HEK293 (cell line): Measurements from ENCODE around the gene TMEM151A.

Experiments used
- CTCF ChIA-PET: fragments of 350-600 bp; formaldehyde crosslinking; extraction: SDS; loops from one replicate; lab custom pipeline; 2021; ENCODE audit warnings: antibody characterized with exemption; lab: Yijun Ruan, JAX
- POLR2A ChIA-PET: fragments of 300-600 bp; formaldehyde crosslinking; extraction: SDS; loops from one replicate; lab custom pipeline; 2020; ENCODE audit warnings: antibody characterized with exemption, inconsistent platforms; lab: Yijun Ruan, JAX
- H3K27ac ChIP-seq: fragments of 200-500 bp; sonication (Bioruptor generic); 2 replicates; pipeline ENCODE4 v1.5.1; 2014; ENCODE audit warnings: low read depth, low read length, control low read depth, inconsistent platforms; ENCODE audit errors: extremely low read depth
- H3K36me3 ChIP-seq, 2 experiments: fragments of 200-500 bp in 1 of 2; sonication (Bioruptor generic) in 1 of 2; 1 replicate in 1 of 2; 2 replicates in 1 of 2; pipeline ENCODE4 v1.5.1; 2014 to 2017; ENCODE audit warnings: inconsistent platforms in 2 of 2, low read length in 2 of 2; ENCODE audit not compliant: control insufficient read depth in 2 of 2, insufficient read depth in 1 of 2
- H3K4me1 ChIP-seq: fragments of 200-500 bp; sonication (Bioruptor generic); 2 replicates; pipeline ENCODE4 v1.5.1; 2014; ENCODE audit warnings: mild to moderate bottlenecking, low read length, inconsistent platforms; ENCODE audit not compliant: control insufficient read depth, insufficient read depth
- H3K4me3 ChIP-seq: 2 replicates; pipeline ENCODE4 v1.5.1; 2011; ENCODE audit warnings: low read depth, mild to moderate bottlenecking, control low read depth, low read length, moderate library complexity
- H3K9me3 ChIP-seq: fragments of 200-500 bp; sonication (Bioruptor generic); 2 replicates; pipeline ENCODE4 v1.5.1; 2014; ENCODE audit warnings: low read depth, low read length, inconsistent platforms; ENCODE audit not compliant: control insufficient read depth, insufficient read depth
- TCF7L2 ChIP-seq: IDR thresholded peaks from 2 replicates; pipeline ENCODE4 v1.6.1; 2011; ENCODE audit warnings: low read depth, mild to moderate bottlenecking, inconsistent platforms, low read length, moderate library complexity, borderline replicate concordance
- TRIM28 ChIP-seq: IDR thresholded peaks from 2 replicates; pipeline ENCODE4 v1.6.1; 2011; ENCODE audit warnings: low read length, control low read depth, borderline replicate concordance
- ZFP37 ChIP-seq: fragments of 450-650 bp; formaldehyde crosslinking; IDR thresholded peaks from 2 replicates; pipeline ENCODE4 v1.5.1; 2016; ENCODE audit warnings: missing biosample characterization, missing genetic modification characterization
- ZNF214 ChIP-seq: fragments of 450-650 bp; formaldehyde crosslinking; IDR thresholded peaks from 2 replicates; pipeline ENCODE4 v1.5.1; 2017; ENCODE audit warnings: missing biosample characterization, mild to moderate bottlenecking, missing genetic modification characterization, borderline replicate concordance
- ZNF354C ChIP-seq: fragments of 450-650 bp; formaldehyde crosslinking; IDR thresholded peaks from 2 replicates; pipeline ENCODE4 v1.5.1; 2016; ENCODE audit warnings: missing biosample characterization, missing genetic modification characterization, low read depth, borderline replicate concordance
- ZNF623 ChIP-seq: fragments of 450-650 bp; formaldehyde crosslinking; IDR thresholded peaks from 2 replicates; pipeline ENCODE4 v1.5.1; 2016; ENCODE audit warnings: missing biosample characterization, missing genetic modification characterization
- ZNF624 ChIP-seq: fragments of 450-650 bp; formaldehyde crosslinking; IDR thresholded peaks from 2 replicates; pipeline ENCODE4 v1.5.1; 2017; ENCODE audit warnings: missing biosample characterization, missing genetic modification characterization
- ZSCAN16 ChIP-seq: fragments of 450-650 bp; formaldehyde crosslinking; IDR thresholded peaks from 2 replicates; pipeline ENCODE4 v1.5.1; 2016; ENCODE audit warnings: missing biosample characterization, missing genetic modification characterization
- TF ChIP-seq, protein P1 (sequence below): fragments of 450-650 bp; formaldehyde crosslinking; IDR thresholded peaks from 2 replicates; pipeline ENCODE4 v1.5.1; 2016; ENCODE audit warnings: missing biosample characterization, missing genetic modification characterization, borderline replicate concordance
- TF ChIP-seq, protein P2 (sequence below): fragments of 450-650 bp; formaldehyde crosslinking; IDR thresholded peaks from 2 replicates; pipeline ENCODE4 v1.5.1; 2017; ENCODE audit warnings: missing biosample characterization, missing genetic modification characterization
- TF ChIP-seq, protein P3 (sequence below): fragments of 450-650 bp; formaldehyde crosslinking; IDR thresholded peaks from 2 replicates; pipeline ENCODE4 v1.5.1; 2017; ENCODE audit warnings: missing biosample characterization, missing genetic modification characterization
- TF ChIP-seq, protein P4 (sequence below): fragments of 450-650 bp; formaldehyde crosslinking; IDR thresholded peaks from 2 replicates; pipeline ENCODE4 v1.5.0; 2017; ENCODE audit warnings: missing biosample characterization, missing genetic modification characterization, borderline replicate concordance

The TMEM151A gene

DNA sequence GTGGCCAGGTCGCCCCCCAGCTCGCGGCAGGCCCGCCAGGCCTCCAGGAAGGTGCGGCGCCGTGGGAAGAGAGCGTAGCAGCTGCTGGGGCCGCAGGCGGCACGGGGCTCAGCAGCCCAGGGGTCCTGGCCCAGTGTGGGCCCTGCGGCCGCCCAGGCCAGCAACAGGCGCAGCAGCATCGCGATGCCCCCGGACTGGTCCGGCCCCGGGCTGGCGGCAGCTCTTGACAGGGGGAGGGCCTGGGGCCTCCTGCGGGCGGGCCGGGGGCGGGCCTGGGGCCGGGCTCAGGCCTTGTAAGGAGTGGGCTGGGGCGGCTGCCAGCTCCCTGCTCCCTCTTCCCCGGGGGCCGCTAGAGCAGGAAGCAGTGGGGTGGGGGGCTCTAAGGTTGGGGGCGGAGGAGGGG is 25.2 kb downstream of the TMEM151A start, which contains the start of gene CD248 (continued):
- TF ChIP-seq, protein P1, sequence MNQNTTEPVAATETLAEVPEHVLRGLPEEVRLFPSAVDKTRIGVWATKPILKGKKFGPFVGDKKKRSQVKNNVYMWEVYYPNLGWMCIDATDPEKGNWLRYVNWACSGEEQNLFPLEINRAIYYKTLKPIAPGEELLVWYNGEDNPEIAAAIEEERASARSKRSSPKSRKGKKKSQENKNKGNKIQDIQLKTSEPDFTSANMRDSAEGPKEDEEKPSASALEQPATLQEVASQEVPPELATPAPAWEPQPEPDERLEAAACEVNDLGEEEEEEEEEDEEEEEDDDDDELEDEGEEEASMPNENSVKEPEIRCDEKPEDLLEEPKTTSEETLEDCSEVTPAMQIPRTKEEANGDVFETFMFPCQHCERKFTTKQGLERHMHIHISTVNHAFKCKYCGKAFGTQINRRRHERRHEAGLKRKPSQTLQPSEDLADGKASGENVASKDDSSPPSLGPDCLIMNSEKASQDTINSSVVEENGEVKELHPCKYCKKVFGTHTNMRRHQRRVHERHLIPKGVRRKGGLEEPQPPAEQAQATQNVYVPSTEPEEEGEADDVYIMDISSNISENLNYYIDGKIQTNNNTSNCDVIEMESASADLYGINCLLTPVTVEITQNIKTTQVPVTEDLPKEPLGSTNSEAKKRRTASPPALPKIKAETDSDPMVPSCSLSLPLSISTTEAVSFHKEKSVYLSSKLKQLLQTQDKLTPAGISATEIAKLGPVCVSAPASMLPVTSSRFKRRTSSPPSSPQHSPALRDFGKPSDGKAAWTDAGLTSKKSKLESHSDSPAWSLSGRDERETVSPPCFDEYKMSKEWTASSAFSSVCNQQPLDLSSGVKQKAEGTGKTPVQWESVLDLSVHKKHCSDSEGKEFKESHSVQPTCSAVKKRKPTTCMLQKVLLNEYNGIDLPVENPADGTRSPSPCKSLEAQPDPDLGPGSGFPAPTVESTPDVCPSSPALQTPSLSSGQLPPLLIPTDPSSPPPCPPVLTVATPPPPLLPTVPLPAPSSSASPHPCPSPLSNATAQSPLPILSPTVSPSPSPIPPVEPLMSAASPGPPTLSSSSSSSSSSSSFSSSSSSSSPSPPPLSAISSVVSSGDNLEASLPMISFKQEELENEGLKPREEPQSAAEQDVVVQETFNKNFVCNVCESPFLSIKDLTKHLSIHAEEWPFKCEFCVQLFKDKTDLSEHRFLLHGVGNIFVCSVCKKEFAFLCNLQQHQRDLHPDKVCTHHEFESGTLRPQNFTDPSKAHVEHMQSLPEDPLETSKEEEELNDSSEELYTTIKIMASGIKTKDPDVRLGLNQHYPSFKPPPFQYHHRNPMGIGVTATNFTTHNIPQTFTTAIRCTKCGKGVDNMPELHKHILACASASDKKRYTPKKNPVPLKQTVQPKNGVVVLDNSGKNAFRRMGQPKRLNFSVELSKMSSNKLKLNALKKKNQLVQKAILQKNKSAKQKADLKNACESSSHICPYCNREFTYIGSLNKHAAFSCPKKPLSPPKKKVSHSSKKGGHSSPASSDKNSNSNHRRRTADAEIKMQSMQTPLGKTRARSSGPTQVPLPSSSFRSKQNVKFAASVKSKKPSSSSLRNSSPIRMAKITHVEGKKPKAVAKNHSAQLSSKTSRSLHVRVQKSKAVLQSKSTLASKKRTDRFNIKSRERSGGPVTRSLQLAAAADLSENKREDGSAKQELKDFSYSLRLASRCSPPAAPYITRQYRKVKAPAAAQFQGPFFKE: no peak
- TF ChIP-seq ZNF624 (tag by site-specific recombination) (no peak), TRIM28 (no peak), ZNF354C (tag by site-specific recombination) (no peak), ZNF214 (tag by site-specific recombination) (no peak), TCF7L2 (no peak), ZFP37 (tag by site-specific recombination) (no peak)
- TF ChIP-seq, protein P2, sequence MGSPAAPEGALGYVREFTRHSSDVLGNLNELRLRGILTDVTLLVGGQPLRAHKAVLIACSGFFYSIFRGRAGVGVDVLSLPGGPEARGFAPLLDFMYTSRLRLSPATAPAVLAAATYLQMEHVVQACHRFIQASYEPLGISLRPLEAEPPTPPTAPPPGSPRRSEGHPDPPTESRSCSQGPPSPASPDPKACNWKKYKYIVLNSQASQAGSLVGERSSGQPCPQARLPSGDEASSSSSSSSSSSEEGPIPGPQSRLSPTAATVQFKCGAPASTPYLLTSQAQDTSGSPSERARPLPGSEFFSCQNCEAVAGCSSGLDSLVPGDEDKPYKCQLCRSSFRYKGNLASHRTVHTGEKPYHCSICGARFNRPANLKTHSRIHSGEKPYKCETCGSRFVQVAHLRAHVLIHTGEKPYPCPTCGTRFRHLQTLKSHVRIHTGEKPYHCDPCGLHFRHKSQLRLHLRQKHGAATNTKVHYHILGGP (tag by site-specific recombination): no peak

DNA sequence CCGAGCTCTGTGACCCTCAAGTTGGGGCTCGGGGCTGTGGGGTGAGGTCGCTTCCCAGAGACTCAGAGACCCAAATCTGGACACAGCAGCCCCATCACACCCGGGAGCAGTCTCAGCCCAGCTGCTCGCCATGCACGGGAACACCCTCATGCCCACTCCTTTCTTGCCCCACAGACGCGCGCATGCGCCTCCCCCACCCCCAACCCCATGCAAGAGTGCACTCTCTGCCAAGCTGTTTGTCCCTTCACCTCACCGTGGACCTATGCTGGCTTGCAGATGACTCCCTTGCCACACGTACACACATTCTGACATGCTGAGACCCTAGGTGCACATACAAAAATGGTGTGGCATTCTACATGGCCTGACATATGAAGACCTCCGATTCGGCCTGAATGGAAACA is 25.6 kb downstream of the TMEM151A start:
- Histone ChIP-seq H3K36me3 (no peaks in the 10 kb centered on the region), H3K4me3 (no peak overlapping the region), H3K27ac (no peak overlapping the region), H3K4me1 (no peaks in the 10 kb centered on the region), H3K9me3 (no peaks in the 10 kb centered on the region)
- TF ChIP-seq, protein P3, sequence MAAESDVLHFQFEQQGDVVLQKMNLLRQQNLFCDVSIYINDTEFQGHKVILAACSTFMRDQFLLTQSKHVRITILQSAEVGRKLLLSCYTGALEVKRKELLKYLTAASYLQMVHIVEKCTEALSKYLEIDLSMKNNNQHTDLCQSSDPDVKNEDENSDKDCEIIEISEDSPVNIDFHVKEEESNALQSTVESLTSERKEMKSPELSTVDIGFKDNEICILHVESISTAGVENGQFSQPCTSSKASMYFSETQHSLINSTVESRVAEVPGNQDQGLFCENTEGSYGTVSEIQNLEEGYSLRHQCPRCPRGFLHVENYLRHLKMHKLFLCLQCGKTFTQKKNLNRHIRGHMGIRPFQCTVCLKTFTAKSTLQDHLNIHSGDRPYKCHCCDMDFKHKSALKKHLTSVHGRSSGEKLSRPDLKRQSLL (tag by site-specific recombination): no peak
- TF ChIP-seq ZSCAN16 (tag by site-specific recombination) (no peak), ZNF623 (tag by site-specific recombination) (no peak)
- TF ChIP-seq, protein P4, sequence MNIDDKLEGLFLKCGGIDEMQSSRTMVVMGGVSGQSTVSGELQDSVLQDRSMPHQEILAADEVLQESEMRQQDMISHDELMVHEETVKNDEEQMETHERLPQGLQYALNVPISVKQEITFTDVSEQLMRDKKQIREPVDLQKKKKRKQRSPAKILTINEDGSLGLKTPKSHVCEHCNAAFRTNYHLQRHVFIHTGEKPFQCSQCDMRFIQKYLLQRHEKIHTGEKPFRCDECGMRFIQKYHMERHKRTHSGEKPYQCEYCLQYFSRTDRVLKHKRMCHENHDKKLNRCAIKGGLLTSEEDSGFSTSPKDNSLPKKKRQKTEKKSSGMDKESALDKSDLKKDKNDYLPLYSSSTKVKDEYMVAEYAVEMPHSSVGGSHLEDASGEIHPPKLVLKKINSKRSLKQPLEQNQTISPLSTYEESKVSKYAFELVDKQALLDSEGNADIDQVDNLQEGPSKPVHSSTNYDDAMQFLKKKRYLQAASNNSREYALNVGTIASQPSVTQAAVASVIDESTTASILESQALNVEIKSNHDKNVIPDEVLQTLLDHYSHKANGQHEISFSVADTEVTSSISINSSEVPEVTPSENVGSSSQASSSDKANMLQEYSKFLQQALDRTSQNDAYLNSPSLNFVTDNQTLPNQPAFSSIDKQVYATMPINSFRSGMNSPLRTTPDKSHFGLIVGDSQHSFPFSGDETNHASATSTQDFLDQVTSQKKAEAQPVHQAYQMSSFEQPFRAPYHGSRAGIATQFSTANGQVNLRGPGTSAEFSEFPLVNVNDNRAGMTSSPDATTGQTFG (tag by site-specific recombination): no peak
- ChIA-PET CTCF (interaction anchor here (0.7 kb wide), 1 partner anchor 10 kb away, joined by 3 read pairs; no protein-coding TSS in a partner anchor), POLR2A (interaction anchor here (1.2 kb wide), 1 partner anchor 19 kb away, joined by 3 read pairs; the partner anchor contains the start of gene RIN1)
